NCI-H146 treated with DMSO at 0.1 percent for 48 hours (cell line): ENCODE measurements around the gene CHRNA3.
A peak's percentile ranks its signal among the peaks of the same experiment; 100 is the strongest.

Source experiments
- DNase-seq: peaks from one replicate; lab custom pipeline; 2025; ENCODE audit not compliant: unreplicated experiment; lab: John Stamatoyannopoulos, UW

The CHRNA3 gene

GRCh38 chr15:78637776-78638435 lies 17.1 kb upstream of the CHRNA3 start:
- peak; percentile 12 for DNase-seq

DNA sequence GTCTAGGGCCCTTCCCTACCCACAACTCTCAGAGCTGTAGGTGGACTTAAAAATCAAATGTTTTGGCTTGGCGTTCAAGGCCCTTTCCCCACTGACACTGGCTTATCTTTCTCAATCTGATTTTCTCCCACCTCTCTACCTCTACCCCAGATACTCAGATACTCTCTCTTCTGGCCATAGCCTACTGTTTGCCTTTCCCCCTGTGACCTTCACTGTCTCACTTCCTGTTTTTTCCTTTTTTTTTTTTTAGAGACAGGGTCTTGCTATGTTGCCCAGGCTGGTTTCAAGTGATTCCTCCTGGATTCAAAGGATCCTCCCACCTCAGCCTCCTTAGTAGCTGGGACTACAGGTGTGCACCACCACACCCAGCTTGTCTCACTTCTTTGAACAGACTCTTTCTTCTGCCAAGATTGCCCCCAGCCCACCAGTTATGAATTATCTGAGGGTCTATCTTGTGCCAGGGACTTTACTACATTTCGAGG lies 15.6 kb upstream of the CHRNA3 start:
- DNase-seq, result no peak

GRCh38 chr15:78635346-78635745 lies 14.6 kb upstream of the CHRNA3 start:
- DNase-seq, result no peak

GRCh38 chr15:78634210-78635145 lies 13.7 kb upstream of the CHRNA3 start:
- DNase-seq, result no peak

DNA sequence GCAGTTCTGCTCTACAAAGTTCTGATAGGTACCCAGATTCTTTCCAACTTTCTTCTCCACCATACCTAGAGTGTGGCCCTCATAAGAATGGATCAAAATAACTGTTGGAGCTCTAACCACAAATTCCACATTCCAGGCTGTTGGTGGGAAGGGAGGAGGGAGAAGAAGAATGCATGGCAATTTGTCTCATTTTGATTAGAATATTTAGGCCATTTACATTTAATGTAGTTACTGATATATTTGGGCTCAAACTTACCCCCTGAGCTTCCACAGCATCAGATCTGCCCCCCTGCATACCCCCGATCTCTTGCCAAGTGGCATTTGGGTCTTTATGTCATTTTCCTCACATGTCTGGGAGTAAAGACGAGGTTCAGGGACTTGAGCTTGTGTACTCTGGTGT lies 12.6 kb upstream of the CHRNA3 start:
- DNase-seq, result no peak

GRCh38 chr15:78630886-78631633 lies 10.3 kb upstream of the CHRNA3 start:
- DNase-seq, result no peak

GRCh38 chr15:78629716-78630065 lies 8.9 kb upstream of the CHRNA3 start:
- DNase-seq, result no peak

DNA sequence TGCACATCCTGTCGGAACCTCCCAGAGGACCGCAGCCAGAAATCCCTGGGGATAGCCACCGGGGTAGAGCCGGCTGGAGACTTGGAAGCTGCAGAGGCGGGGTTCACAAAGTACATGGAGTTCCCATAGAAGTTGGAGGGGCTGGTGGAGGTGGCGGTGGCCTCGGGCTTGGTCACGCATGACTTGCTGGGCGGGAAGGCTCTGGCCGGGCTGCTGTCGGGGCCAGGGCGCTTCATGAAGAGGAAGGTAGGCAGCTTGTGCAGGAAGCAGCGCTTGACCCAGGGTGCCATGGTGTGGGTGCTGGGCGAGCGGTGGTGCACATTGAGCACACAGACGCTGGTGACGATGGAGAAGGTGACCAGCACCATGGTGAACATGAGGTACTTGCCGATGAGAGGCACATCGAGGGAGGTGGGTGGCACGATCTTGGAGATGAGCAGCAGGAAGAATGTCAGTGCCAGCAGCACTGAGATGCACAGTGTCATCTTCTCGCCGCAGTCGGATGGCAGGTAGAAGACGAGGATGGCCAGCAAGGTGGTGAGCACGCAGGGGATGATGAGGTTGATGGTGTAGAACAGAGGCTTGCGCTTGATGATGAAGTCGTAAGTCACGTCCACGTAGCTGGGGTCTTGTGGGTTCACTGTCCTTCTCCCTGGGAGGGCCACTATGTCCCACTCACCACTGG lies 8.4 kb upstream of the CHRNA3 start:
- DNase-seq, result no peak

GRCh38 chr15:78628227-78628626 lies 7.4 kb upstream of the CHRNA3 start:
- DNase-seq, result no peak

GRCh38 chr15:78627348-78627747 lies 6.6 kb upstream of the CHRNA3 start:
- no peak for DNase-seq

DNA sequence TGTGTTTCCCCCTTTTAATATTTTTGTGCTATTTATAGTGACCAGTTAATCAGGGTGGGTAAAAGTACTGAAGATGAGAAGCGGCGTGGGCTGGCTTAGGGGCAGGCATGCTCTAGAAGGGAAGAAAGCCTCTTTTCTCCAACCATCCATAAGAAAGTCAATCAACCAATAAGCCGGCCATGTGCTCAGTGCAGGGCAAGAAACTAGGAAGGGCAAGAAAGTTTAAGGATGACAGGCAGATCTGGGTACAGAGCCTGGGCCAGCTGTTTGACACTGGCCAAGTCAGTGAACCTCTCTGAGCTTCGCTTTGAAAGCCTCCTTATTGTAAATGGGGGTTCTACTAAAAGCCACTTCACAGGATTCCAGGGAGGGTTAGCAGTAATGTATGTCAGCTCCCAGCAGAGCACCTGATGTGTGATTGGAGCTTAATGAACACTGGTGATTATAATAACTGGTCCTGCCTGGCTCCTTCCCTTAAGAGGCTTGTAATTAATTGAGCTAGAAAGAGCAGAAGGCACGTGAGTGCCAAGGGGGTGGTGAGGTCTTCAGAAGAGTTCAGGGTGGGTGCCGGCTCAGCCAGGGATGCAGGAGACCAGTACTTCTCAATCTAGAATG lies 5.7 kb upstream of the CHRNA3 start:
- DNase-seq, result no peak

- DNase-seq, result peak; percentile 79
Measured at GRCh38 chr15:78625606-78626280, 4.9 kb upstream of the CHRNA3 start.

DNA sequence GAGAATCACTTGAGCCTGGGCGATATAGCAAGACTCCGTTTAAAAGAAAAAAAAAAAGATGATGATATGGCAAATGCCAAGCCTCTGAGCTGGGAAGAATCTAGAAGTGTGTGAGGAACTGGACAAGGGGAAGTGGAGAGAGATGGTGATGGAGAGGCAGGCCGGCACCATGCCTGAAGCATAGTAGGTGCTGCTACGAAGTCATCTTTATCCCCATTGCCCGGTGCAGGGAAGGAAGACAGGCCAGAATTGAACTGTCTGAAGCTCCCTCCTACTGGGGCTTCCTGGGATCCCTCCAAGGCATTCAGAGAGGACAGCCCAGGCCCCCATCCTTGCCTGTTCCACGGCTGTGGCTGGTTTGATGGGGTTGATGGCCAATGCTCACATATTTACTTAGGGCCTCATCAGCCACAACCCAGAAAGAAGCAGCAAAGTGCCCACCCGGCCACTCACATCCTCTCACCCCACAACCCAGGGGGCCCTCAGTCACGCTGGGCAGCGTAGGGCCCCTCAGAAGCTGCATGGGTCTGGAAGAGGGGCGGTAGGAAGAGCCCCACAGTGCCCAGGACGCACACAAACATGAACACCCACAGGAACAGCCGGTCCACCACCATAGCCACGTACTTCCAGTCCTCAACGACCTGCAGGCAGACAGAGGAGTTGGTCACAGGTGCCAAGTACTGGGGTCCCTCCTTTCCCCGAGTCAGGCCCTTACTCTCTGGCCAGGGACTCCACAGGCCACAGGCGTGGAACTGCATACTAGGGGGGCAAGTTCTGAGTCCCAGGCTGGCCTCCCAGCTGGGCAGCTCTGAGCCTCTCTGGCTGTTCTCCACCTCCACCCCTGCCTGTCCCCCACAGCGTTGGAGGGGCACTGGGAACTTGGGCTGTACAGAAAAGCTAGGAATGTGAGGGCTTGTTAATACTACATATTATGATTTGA lies 4.1 kb upstream of the CHRNA3 start:
- DNase-seq, result no peak

DNA sequence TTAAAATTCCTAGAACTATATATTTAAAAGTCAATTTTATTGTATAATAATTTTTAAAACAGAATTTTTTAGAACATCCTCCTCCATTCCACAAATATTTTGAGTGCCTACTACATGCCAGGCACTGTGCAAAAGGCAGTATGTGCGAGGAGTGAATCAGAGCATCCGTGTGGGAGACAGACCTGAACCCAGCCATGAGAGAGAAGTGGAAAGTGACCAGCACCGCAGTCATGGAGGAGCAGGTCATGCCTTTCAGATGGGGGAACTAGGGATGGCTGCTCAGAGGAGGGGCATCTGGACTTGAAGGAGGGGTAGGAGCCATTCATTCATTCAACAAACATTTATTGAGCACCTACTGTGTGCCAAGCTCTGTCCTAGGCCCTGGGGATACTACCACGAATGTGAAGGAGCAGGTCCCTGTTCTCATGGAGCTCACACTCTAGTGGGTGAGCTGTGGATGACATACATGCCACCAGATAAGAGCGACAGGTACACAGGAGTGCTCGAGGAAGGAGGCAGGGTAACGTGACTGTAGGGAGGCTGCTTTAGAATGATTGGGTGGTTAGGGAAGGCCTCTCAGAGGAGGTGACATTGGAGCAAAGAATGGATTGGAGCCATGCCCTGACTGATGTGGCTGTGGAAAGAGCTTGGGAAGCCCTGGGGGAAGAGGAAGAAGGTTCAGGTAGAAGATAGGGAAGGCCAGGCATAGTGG lies 3.1 kb upstream of the CHRNA3 start:
- DNase-seq, result no peak

- no peak for DNase-seq
Measured at GRCh38 chr15:78621810-78622402, 1.1 kb upstream of the CHRNA3 start.

- DNase-seq, result no peak
Measured at GRCh38 chr15:78620021-78620526, 722 bp downstream of the CHRNA3 start.

DNA sequence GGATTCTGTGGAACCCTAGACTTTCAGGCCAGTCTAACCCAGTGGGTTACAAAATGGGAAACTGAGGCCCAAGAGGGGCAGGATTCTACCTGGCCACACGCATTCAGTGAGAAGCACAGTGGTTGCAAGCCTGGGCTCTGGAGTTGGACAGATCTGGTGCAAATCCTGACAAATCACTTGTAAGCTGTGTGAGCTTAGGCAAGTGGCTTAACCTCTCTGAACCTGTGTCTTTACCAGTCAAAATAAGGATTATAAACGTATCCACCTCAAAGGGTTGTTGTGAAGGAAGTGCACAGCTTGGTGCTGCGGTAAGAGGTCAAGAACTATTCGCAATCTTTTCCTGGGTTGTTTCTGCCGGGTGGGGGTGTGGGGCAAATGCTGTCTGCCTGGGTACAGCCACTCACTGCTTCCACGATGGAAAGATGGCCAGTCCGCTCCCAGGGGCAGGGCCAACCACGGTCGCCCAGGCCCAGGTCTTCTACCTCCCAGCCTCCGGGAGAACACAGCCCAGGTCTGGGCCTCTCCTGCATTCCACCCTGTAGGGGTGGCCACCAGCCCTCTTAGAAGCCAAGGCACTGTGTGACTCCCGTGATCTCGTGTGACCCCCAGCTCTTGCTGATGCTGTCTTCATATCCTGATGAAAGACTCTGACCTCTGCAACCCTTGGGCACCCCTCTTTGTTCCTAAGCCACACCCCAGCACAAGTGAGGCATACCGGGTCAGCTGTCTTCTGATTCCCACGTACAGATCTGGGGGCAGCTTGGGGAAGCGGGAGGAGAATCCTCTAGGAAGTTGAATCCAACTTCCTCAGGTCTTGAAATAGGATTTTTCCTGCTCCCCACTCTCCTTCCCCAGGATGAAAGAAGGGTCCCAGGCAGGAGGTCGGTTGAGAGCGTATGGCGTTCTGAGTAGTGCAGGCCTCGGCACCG lies 1.5 kb downstream of the CHRNA3 start:
- DNase-seq, result no peak
